ENCODE data around the gene RIBC2.

The RIBC2 gene

DNA sequence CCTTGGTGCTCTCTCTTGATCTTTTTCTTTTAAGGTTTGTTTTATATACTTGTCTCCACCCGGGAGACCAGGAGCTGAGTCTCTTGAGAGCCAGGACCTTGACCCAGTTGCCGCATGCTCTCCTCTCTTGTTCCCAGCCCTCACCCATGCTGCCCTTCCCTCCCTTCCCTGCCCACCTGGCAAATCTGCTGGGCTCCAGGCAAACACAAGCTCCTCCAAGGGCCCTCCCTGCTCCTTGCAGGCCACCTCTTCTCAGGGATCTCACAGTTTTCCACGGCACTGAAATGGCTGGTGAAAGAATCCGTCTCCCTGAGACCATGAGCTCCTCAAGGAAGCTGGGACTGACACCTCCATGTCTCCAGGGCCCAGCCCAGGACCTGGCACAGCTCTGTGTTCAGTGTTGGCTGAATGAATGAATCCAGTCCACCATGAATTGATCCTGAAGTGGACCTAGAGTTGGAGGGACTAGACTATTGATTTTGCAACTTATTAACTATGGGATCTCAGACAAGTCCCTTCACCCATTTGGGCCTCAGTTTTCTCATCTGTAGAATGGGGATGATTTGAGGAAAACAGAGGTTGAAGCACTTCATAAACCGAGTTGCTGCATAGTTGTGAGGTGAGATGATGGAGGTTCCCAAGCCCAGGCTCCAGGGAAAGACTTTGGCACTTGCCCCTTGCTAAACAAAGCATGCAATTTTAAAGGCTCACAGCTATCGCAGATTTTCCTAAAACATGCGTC, 64.0 kb downstream of the RIBC2 start:
- peaks cover 13% of the 10 kb centered on the region for H3K9me3 Mint-ChIP-seq
- H3K27me3 Mint-ChIP-seq: peaks cover 6% of the 10 kb centered on the region
- no peaks in the 10 kb centered on the region for H3K36me3 Mint-ChIP-seq (ENCODE audit: low read depth)
- no peak overlapping the region for H3K27ac Mint-ChIP-seq
- intact Hi-C loops (cut with micrococcal nuclease): no loop called here
- H3K4me1 Mint-ChIP-seq (ENCODE audit: low read depth): no peaks in the 10 kb centered on the region
- no peak overlapping the region for H3K4me3 Mint-ChIP-seq

DNA sequence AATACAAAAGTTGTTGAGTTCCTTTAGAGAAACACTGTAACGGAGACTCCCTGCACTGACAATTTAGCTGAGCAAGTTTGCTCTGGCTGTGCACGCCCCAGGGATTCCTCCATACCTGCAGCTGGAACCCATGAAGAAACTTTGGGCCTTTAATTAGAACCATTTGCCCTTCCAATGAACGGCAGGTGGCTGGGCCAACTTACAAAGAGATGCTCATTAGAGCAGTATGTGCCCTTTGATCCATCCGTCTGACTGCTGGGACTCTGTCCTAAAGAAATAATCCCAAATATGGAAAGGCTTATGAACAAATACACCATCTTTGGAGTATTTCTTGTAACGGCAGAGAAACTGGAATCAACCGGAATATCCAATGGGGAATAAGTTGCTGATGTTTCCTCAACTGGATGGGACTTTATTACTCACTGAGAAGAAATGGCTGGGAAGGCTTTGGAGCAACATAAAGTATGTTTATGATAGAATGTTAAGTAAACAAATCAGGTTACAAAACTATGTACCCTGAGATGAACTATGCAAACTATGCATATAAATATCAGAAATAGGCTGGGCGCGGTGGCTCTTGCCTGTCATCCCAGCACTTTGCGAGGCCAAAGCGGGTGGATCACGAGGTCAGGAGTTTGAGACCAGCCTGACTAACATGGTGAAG, 64.7 kb downstream of the RIBC2 start:
- Mint-ChIP-seq H3K27me3 (peaks cover 6% of the 10 kb centered on the region), H3K9me3 (peaks cover 13% of the 10 kb centered on the region), H3K27ac (no peak overlapping the region), H3K4me1 (ENCODE audit: low read depth) (no peaks in the 10 kb centered on the region), H3K4me3 (no peak overlapping the region), H3K36me3 (ENCODE audit: low read depth) (no peaks in the 10 kb centered on the region)
- intact Hi-C loops (cut with micrococcal nuclease): no loop called here

DNA sequence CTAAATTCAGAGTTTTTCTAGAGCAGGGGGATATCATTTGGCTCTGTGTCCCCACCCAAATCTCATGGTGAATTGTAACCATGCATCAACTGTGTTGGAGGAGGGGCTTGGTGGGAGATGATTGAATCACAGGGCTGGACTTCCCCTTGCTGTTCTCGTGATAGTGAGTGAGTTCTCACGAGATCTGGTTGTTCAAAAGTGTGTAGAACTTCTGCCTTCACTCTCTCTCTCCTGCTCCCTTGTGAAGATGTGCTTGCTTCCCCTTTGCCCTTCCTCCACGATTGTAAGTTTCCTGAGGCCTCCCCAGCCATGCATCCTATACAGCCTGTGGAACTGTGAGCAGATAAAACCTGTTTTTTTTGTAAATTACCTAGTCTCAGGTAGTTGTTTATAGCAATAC, 67.2 kb downstream of the RIBC2 start:
- H3K36me3 Mint-ChIP-seq (ENCODE audit: low read depth): no peaks in the 10 kb centered on the region
- H3K27ac Mint-ChIP-seq: no peak overlapping the region
- intact Hi-C loops (cut with micrococcal nuclease): no loop called here
- H3K9me3 Mint-ChIP-seq: peaks cover 13% of the 10 kb centered on the region
- H3K4me1 Mint-ChIP-seq (ENCODE audit: low read depth): no peaks in the 10 kb centered on the region
- H3K27me3 Mint-ChIP-seq: peaks cover 2% of the 10 kb centered on the region
- no peak overlapping the region for H3K4me3 Mint-ChIP-seq

DNA sequence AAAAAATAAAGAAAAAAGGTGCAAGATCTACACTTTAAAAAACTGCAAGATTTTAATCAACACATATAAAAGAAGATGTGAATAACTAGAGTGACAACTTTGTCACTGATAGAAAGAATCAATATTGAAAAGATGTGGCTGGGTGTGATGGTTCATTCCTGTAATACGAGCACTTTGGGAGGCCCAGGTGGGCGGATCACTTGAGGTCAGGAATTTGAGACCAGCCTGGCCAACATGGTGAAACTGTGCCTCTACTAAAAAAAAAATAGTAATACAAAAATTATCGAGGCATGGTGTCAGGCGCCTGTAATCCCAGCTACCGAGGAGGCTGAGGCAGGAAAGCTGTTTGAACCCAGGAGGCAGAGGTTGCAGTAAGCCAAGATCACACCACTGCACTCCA, 68.2 kb downstream of the RIBC2 start:
- no peak overlapping the region for H3K27ac Mint-ChIP-seq
- peaks cover 15% of the 10 kb centered on the region for H3K9me3 Mint-ChIP-seq
- intact Hi-C loops (cut with micrococcal nuclease): no loop called here
- H3K27me3 Mint-ChIP-seq: peaks cover 3% of the 10 kb centered on the region
- no peaks in the 10 kb centered on the region for H3K4me1 Mint-ChIP-seq (ENCODE audit: low read depth)
- H3K4me3 Mint-ChIP-seq: no peak overlapping the region
- no peaks in the 10 kb centered on the region for H3K36me3 Mint-ChIP-seq (ENCODE audit: low read depth)
